GM19452 (cell line): ENCODE measurements around the gene P3H4.

Experiments used
- ATAC-seq: cut with Tn5 transposase; IDR thresholded peaks from one replicate; pipeline ENCODE4 v1.9.1; 2021; ENCODE audit not compliant: unreplicated experiment

P3H4 gene

DNA sequence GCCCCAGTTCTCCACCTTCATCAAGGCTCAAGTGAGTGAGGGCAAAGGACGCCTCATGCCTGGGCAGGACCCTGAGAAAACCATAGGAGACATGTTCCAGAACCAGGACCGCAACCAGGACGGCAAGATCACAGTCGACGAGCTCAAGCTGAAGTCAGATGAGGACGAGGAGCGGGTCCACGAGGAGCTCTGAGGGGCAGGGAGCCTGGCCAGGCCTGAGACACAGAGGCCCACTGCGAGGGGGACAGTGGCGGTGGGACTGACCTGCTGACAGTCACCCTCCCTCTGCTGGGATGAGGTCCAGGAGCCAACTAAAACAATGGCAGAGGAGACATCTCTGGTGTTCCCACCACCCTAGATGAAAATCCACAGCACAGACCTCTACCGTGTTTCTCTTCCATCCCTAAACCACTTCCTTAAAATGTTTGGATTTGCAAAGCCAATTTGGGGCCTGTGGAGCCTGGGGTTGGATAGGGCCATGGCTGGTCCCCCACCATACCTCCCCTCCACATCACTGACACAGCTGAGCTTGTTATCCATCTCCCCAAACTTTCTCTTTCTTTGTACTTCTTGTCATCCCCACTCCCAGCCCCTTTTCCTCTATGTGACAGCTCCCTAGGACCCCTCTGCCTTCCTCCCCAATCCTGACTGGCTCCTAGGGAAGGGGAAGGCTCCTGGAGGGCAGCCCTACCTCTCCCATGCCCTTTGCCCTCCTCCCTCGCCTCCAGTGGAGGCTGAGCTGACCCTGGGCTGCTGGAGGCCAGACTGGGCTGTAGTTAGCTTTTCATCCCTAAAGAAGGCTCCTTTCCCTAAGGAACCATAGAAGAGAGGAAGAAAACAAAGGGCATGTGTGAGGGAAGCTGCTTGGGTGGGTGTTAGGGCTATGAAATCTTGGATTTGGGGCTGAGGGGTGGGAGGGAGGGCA lies 10.7 kb upstream of the P3H4 start:
- no peak for ATAC-seq

DNA sequence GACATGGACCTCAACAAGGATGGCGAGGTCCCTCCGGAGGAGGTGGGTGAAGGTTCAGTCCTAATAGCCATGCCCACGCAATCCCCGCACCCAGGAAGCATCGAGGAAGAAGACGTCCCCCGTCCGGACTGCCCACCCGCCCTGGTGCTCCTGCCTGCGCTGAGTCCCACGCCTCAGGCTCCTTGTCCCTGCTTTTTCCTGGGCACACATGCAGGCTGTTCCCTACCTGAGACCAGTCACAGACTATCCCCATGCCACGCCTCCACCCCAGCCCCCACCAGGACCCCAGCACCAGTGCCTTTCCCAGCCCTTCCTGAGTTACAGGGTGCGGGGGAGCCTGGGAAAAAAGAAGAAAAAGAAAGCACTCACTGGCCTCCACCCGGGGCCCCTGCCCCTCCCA lies 10.0 kb upstream of the P3H4 start:
- ATAC-seq, result no peak

DNA sequence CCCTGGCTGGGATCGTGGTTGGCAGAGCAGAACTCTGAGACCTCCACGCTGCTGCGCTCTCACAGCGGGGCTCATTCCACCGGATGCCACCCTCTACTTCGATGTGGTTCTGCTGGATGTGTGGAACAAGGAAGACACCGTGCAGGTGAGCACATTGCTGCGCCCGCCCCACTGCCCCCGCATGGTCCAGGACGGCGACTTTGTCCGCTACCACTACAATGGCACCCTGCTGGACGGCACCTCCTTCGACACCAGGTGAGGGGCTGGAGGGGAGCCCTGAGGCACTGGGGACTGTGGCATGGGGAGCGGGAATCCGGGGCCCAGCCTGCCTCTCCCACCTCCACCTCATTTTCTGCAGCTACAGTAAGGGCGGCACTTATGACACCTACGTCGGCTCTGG lies 6.3 kb upstream of the P3H4 start:
- ATAC-seq, result no peak

DNA sequence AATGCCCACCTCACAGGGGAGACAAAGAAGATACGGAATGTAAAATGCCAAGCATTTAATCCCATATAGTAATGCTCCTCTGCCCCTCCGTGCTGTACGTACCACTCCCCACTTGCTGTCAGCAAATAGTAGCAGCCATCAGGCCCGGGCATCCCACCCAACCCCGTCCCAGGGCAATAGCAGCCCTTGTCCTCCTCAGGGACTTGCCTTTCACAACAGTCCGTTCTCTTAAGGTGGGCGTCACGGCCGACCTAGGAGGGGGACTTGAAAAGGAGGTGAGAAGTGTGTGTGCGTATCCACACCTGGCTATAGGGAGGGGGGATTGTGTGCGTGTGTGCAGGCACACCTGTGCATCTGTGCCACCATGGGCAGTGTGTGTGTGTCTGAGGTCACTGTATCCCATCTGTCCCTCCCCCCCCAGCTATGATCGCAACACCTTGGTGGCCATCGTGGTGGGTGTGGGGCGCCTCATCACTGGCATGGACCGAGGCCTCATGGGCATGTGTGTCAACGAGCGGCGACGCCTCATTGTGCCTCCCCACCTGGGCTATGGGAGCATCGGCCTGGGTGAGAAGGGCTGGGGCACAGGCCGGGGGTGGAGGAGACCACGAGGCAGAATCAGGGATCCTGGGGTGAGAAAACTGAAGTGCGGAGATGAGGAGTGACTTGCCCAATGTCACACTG lies 5.0 kb upstream of the P3H4 start:
- ATAC-seq, result no peak

DNA sequence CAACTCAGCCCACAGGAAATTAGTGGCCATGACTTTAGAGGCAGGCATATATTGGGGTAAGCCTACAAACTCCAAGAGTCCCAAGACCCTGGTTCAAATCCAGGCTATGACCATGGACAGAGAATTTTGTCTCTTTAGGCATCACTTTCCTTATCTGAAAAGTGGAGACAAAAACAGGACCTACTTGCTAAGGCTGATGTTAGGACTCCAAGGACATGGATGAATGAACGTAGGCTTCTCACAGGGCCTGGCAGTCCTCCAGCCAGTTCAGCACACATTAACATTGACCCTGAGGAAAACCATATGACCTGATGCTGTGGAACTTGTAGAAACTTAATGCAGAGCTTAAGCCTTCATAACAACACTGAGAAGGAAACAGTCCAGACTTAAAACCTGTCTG lies 2.4 kb upstream of the P3H4 start:
- ATAC-seq, result no peak

DNA sequence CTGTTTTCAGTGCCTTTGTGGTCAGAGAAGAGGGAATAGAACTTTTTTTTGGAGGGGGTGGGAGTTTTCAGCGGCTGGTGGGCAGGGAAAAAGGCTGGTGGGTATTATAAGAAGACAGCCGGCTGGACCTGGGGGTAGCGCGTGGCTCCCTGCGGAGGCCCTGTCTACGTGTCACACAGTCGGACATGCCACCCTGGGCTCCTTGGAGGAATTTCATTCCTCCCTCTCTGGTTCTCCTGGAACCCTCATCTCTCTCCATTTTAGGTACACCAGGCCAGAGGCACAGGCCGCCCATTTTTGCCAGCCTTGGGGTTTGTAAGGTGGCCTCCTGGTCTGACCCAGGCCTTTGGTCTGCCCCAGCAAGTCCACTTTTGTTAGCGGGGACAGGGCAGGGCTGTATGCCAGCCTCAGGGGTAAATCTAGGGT lies 2.0 kb upstream of the P3H4 start:
- no peak for ATAC-seq

DNA sequence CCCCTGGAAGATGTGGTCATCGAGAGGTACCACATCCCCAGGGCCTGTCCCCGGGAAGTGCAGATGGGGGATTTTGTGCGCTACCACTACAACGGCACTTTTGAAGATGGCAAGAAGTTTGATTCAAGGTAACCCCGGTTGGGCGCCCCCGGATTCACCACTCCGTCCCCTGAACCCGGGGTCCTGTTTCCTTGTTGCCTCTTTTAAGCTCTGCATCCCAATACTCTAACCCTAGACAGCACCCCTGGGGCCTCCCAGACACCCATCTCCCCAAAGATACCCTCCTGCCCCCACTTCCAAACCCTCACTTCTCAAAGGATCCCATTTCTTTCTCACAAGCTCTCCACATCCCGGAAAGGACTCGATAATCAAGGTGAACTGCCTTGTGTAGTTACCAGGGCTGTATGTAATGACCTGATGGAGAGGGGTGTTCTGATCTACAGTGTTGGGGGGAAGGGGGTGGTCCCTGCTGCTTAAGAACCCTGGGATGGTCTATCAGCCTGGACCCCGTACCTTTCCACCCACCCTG lies 1.5 kb upstream of the P3H4 start:
- no peak for ATAC-seq

DNA sequence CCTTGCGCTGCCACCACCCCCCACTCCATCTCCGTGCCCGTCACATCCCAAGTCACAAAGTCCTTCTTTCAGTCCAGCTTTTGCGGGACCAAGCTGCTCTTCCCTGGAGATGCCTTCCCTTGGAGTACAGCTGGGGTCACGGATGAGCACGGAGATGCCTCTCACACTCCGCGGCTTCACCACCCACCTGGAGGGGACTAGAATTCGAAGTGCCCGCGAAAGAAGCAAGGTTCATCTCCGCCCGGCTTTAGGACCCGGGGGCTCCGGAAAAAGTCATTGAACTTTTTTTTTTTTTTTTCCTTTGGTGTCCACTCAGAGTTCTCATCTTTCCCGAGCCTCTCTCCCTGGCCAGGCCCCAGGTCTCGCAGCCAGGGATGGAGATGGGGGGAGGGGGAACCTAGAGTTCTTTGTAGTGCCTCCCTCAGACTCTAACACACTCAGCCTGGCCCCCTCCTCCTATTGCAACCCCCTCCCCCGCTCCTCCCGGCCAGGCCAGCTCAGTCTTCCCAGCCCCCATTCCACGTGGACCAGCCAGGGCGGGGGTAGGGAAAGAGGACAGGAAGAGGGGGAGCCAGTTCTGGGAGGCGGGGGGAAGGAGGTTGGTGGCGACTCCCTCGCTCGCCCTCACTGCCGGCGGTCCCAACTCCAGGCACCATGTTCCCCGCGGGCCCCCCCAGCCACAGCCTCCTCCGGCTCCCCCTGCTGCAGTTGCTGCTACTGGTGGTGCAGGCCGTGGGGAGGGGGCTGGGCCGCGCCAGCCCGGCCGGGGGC lies 817 bp upstream of the P3H4 start, which contains the start of gene FKBP10:
TSS of gene FKBP10 (plus strand) at position 624 of the 771 bp plus-strand sequence. CDS start at position 655, 31 bp downstream.
- no peak for ATAC-seq

DNA sequence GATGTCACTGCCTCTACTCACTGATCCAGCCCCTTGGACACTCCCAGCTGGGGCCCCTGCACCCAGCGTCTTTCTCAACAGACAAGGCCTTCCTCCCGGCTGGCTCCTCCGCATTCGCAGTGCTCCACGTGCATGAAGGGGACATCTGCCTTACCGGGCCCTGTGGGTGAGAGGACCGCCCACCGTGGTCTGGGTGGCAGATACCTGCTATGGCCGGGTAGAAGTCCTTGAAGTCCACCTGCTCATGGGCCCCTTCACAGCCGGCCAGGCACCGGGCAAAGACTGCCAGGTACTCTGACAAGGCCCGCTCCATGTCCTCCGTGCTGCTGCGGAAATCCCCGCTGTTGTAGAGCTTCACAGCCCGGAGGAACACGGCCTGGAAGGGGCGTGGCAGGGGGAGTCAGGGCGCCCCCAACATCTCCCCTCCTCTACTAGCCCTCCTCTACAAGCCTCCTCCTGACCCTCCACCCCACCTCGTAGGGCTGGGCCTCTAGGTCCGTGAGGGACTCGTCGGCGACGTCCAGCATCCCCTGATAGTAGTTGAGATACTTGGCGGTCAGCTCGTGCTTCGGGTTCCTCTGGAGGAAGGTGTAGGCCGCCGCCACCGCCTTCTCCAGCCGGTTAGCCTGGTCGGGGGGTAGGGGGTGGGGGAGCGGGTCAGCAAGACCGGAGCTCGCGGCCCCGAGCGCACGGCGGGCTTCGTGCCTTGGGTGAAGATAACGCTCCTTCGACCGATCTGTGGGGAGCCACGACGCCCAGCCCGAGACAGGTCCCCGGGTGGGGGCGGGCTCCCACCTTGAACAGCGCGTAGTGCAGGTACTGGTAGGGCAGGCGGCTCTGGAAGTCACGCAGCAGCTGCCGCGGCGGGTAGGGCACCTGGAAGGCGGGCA lies 845 bp downstream of the P3H4 start:
- ATAC-seq, result peak; percentile 19

DNA sequence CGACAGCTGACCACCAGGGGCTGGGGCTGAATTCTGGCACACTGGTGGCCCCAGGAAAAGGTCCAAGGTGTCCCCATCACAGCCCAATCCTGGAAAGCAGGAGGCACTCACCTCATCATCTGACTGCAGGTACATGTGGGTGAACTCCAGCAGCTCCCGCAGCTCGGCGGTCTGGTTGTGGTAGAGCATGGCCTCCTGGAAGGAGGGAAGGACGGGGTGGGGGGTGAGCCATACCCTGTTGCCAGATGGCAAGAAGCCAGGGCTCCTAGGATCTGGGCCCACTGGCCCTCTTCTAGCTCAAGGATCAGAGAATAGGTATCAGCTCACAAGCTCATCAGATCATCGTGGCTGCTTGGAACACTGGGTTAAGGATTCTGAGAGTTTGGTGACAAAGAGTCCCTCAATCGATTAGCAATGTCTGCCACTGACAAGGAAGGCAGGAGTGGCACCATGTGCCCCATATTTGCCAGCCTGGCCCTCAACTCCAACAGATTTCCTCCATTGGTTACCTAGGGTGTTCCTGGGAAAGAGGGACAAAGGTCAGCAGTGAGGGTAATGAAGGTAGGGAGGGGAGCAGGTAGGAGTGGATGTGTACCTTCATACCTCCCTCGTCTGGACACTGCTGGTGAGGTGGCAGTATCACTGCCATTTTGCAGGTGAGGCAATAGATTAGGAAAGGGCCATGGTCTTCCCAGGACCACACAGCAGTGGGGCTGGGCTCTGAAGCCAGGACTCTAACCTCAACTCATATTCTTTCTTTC lies 4.9 kb downstream of the P3H4 start:
- no peak for ATAC-seq

DNA sequence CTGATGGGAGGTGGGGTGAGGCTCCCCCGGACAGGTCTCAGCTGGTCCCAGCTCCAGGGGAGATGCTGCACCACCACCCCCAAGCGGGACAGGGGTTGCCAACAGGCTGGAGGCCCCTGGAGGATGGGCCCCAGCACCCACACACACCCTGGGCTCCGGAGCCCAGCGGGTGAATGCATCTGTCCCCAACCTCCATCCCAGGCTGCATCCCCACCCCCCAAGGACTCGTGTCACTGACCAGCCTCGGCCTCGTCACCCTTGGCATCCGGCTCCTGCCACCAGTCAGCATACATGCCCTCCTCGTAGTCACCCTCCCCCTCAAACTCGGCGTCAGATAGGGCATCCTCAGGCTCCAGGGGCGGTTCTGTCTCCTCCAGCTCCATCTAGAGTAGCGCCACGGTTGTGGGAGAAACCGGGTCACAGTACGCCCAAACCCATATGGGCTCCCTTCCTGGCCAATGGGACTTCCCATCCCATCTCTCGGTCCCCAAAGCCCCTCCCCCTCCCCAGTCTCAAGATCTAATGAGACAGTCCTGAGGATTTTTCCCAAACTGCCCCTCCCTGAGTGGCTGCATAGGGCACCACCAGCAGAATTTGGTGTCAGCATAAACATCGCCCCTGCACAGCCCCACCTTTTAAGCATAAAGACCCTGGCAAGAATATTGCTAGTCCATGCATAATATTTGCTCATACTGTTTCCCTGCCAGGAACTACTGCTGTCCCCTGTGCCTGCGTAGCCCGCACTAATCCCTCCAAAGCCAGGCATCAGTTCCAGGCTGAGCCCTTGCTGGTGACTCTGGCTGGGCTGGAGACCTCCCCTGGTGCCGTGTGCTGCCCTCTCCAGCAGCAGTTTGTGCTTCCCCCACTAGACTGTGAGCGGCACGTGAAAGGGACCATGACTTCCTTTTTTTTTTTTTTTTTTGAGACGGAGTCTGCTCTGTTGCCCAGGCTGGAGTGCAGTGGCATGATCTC lies 8.4 kb downstream of the P3H4 start:
- no peak for ATAC-seq

DNA sequence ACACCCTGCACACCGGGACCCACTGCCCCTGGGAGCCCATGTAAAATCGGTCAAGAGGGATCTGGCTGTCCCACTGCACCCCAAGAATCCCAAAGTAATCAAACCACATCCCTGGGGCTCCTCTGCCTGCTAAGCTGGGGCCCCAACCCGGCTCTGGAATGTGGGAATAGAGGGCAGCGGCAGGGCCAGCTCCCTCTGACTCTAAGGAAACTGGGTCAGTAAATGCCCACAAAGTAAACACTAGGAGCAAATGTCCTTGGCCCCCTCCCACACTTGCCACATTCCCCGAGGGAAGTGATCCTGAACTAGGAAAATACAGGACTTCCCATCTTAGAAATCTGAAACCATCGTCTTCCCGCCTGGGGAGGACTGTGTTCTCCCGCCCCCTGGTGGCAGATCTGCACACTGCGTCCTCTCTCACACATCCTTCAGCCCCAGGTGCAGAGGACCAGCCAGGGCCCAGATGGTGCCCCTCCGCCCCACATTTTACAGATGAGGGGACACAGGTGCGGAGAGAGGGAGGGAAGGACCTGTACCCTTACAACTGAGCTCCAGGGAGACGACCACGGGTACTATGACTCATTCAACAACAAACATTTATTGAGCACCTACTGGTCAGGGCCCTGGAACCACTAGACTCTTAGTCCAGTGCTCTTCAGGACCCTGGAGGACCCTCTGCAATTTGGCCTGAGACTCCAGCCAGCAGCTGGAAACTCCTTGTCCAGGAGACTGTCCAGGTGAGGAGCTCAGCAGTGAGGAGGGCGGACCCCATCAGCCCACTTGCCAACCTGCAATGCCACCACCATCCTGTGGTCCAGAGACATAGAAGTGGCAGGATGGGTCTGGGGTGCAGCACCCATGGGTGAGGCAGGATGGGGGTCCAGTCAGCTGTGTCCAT lies 10.1 kb downstream of the P3H4 start:
- ATAC-seq, result no peak

DNA sequence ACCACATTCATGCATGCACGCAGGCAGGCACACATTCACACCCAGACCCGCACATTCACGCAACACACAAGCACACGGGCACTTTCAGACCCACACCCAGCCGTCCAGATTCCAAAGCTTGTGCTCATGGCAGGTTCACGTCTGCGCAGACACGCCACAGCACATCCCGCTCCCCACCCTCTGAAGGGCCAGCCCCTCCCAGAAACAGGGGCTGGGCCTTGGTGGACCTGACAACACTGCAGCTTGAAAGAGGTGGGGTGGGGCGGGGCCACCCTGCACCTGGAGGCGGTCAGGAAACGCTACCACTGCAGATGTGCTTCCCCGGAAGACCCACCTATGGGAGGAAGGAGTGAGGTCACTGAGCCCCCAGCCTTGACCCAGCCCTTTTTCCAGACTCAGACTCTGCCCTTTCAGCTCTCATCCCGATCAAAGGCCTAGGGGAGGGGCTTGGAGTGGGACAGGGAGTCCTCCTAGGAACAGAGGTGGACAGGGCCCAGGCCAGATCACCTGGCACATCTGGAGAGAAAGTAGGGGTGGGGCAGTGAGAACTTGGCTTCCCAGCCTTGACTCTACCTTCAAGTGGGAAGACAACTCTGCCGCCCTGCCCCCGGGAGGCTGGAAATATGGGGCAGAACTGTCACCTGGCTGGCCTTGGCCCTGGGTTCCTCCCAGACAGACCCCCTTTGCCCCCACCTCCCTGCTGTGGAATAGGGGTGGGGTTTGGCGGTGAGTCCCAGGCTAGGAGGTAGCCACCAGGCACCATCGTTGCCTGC lies 11.0 kb downstream of the P3H4 start:
- ATAC-seq, result no peak

DNA sequence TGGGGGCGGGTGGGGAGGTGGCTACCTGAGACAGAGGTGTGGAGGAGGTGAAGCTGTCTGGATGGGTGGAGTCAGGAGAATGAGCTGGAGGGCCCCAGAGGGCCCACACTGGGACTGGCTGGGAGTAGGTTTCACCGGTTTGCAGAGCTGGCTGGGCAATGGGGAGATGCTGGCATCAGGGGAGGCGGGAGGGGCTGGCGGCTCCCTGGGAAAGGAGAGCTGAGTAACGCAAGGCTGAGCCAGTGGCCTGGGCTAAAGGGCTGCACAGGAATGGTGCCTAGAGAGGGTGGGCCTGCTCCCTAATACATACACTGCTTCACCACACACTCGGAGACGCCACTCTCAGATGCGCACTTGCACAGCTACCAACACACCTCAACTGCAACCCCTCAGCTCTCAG lies 12.4 kb downstream of the P3H4 start:
- no peak for ATAC-seq

DNA sequence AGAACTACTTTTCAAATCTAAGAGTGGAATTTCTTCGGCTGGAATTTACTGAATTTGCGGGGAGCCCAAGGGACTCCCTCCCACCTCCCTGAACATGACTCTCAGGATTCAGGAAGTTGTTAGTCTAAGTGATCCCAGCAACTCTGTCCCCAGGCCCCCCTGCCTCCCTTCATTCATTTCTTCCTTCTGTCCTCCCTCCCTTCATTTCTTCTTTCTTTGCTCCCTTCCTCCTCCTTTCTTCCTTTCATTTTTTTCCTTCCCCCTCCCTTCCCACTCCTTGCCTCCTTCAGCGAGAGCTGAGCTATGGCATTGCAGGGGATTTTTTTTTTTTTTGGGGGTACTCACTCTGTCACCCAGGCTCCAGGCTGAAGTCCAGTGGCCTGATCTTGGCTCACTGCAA lies 14.4 kb downstream of the P3H4 start:
- ATAC-seq, result no peak

DNA sequence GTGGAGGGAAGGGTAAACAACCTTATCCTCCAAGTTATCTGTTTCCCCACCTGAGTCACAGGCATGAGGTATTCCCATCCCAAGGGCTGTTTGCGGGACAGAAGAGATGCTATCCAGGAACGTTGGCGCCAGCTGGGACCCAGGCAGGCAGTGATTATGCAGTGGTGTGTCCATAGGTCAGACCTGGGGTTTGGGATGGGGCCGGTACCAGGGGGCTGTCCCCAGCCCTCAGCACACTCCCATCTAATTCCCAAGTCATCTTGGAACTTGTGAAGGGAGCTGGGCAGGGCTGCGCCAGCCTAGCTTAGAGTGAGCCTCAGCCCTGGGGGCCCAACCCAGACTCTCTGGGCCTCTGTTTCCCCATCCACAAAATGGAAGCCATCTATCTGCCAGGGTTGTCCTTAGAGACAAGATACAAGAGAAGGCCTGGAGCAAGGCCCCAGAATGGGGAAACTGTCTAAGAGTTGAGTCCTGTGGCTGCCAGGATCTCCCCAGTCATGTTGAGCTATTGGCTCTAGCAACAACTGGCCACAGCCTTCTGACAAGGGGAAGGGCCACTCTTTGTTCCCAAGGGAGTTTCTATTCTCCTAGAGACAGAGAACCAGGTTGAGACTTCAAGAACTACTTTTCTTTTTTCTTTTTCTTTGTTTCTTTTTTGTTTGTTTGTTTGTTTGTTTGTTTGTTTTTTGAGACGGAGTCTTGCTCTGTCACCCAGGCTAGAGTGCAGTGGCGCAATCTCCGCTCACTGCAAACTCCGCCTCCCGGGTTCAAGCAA lies 15.4 kb downstream of the P3H4 start:
- ATAC-seq, result no peak
